Suppressor macrophage treated with lipopolysaccharide for 4 hours (primary cell): Measurements from ENCODE around the gene CDH5.

ENCODE experiments used
- DNase-seq: peaks from one replicate; pipeline ENCODE4 v3.0.0-alpha.2; 2020

Gene CDH5

GRCh38 chr16:66419527-66419926 is 53.0 kb downstream of the CDH5 start:
- no peak for DNase-seq

DNA sequence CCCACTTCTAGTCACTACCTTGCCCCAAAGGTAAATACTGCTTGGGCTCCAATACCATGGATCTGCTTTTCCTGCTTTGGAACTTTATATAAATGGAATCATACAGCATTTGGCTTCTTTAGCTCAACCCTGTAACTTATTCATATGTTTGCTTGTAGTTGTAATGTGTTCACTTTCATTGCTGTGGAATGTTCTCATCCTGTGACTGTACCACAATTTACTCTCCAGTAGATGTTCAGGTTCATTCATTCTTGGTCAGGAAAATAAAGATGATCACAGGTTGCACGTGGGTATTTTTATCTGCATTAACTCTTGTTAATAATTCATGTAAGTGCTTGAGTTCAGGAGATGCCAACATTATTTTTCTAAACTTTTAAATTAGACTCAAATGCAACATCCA is 53.9 kb downstream of the CDH5 start:
- no peak for DNase-seq

GRCh38 chr16:66421891-66422290 is 55.4 kb downstream of the CDH5 start:
- DNase-seq, result no peak

GRCh38 chr16:66422366-66422765 is 55.9 kb downstream of the CDH5 start:
- peak; percentile 16 for DNase-seq

DNA sequence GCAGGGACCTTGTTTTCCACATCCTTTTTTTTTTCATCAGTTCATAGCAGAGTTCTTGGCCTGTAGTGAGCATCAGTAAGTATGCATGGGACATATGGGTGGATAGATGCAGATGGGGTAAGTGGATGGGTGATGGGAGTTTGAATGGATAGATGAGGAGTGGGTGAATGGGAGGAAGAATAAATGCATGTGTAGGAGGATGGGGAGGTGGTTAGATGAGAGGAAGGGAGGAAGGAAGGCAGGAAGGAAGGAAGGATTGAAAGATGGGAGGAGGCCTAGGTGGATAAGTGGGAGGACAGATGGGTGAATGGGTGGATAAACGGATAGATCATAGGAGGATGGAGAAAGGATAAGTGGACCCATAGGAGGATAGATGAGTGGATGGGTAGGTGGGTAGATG is 56.7 kb downstream of the CDH5 start:
- DNase-seq, result no peak

DNA sequence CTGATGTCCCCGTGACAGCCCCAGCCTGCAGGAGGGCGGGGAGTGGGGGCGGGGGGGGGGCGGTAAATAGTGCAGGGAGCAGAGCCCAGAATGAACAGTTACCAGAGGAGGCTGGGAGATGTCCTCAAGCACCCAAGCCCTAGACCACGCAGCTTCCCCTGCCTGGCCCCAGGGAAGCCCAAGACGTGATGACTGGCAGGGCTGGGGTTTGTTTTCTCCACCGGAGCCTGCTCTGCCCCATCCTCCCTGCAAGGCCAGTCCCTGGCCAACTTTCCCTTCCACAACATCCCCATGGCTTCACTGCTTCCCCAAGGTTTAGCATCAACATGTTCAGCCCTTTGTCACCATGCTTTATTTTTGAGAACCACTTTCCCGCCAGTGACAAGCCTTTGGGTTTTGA is 59.2 kb downstream of the CDH5 start:
- DNase-seq, result no peak

- DNase-seq, result peak; percentile 16
Measured at GRCh38 chr16:66426112-66427035, 59.9 kb downstream of the CDH5 start.

- peak; percentile 32 for DNase-seq
Measured at GRCh38 chr16:66427036-66427860, 60.8 kb downstream of the CDH5 start, which contains the start of gene BEAN1. TSS of gene BEAN1 (plus strand) at chr16:66427295. CDS start at chr16:66437677, 10,382 bp downstream.

DNA sequence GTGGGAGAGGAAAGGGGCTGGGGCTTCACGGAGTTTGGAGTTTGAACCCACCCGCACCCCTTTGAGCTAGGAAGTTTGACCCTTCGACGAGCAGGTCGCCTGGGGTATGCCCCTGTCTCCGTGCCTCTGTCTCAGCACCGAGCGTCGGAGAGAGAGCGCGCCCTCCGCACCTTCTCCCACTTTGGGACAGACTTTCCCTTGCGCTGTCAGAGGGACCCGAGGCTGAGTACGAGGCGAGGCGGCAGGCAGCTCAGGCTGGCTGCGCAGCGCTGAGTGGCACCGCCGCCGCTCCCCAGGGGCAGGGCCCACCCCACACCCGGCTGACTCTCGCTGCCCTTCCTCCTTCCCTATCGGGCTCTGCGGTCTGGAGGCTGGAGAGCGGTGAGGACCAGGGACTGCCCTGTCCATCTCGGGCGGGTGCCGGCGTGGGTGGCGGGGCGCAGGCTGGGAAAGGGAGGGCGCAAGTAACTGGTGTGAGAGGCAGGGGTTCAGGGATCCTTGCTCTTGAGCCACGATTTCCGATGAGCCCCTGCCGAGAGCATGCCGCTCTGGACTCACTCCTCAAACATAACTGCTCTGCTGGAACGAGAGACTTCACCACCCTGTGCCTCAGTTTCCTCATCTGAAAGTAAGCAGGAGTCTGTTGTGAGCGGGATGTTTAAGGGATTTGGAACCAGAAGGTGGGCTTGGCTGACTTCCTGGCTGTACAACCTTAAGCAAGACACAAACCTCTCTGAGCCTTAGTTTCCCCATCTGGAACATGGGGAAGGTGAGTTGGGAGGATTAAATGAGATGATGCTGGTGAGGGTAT is 61.6 kb downstream of the CDH5 start:
- DNase-seq, result peak; percentile 43

DNA sequence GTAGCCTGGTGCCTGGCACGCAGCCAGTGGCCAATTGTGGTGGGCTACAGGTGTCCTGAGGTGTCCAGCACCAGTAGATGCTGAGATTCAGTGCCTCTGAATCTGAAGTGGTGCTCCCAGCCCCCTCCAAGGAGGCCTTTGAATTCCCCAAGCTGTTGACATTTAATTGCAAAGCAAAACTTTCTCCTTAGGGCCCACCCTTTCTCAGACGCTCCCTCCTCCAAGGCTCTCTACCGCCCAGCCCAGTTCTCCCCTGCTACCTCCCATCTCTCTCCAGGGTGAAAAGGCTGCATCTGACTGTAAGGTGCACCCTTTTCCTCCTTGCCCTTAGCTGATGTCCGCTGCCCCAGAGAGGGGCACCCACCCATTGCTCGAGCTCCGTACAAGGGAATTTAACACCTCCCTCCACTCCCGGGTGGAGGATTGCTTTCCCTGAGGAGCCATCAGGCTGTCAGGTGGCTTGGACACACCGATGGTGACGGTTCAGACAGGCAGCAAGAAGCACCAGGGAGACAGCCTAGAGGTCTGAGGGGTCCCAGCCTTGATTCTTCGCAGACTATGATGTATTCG is 62.3 kb downstream of the CDH5 start:
- no peak for DNase-seq

- DNase-seq, result no peak
Measured at GRCh38 chr16:66429290-66429962, 62.9 kb downstream of the CDH5 start.

DNA sequence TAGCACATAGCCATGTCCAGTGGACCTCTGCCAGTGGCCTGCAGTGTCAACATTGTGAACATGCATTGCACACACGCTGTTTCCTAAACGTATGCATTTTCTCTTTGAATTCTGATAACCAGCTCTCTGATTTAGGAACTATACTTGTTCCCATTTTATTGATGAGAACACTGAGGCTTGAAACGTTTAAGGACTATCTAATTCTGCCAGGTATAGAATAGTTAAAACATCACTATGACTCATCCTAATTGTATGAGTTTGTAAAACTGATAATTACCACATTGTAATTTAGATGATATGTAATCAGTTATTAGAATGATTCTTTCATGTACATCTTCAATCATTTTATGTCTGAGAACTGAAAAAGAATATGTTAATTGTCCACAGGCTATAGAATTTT is 63.7 kb downstream of the CDH5 start:
- DNase-seq, result no peak

DNA sequence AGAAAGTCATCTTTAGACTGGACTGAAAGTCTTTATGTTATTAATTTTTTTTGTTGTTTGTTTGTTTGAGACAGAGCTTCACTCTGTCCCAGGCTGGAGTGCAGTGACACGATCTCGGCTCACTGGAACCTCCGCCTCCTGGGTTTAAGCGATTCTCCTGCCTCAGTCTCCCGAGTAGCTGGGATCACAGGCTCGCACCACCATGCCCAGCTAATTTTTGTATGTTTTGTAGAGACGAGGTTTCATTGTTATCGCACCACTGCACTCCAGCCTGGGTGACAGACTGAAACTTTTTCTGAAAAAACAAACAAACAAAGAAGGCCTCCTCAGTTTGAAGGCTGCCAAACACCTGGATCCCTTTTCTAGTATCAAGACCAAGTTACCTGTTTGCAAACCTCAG is 65.3 kb downstream of the CDH5 start:
- no peak for DNase-seq

- no peak for DNase-seq
Measured at GRCh38 chr16:66432429-66432828, 65.9 kb downstream of the CDH5 start.

DNA sequence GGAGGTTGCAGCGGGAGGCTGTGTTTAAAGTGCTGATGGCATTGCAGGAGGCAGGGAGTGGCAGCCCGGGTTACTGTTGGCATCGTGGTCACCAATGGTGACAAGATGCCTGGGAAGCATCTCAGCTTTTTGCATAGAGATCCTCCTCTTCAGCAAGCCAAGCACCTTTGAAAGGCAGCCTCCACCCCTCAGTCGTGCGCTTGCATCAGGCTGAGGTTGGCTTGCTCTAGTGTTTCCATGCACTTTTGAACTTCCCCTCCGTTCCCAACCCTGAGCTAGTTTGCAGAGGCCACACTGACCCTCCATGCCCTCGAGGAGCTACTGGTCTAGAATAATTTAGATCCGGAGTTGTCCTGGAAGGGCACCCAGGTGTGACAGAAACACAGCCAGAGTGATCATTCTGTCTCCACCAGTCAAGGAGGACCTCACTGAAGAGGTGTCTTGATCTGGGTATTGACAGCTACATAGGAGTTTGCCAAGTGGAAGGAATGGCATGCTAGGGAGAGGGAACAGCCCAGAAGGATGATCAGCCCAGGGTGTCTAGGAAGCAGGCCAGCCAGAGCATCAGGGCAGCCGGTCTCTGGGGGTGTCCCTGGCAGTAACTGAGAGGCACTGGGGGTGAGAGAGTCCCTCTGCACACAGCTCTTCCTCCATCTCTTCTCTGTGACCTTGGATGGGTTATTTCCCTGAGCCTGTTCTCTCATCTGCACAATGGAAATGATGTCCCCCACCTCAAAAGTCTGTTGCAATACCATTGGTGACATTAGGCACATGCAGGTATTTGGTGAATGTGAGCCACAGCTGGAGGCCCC is 68.3 kb downstream of the CDH5 start:
- DNase-seq, result no peak

GRCh38 chr16:66435896-66436295 is 69.4 kb downstream of the CDH5 start:
- no peak for DNase-seq

GRCh38 chr16:66437391-66437945 is 71.0 kb downstream of the CDH5 start:
- DNase-seq, result no peak

- DNase-seq, result no peak
Measured at GRCh38 chr16:66438536-66438935, 72.0 kb downstream of the CDH5 start.

DNA sequence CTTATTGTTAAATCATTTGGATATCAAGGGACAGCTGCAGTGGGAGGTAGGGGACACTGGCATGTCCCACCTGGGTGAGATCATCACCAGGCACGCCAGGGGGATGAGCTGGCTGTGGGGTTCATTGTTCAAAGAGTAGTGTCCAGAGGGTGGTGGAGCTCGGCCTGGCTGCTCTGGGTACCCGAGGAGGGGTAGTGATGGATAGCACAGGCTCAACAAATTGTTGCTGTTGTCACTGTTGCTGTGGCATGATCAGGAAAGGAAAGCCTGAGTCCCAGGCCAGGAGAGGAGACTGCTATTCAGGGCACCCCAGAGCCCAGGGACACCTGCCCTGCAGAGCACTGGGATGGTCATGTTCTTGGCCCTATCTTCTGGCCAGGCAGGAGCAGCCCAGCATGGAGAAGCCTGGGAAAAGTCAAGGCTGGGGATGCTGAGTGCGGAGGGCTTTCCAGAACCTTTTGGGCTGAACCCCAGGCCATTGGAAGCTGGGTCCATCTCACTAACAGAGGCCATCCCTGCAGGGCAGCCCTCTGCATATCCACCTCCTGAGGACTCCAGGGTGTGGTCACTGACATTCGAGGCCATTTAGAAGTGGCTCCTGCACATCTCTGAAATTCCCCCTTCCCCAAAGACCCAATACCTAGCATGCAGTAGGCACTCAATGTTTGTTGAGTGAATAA is 72.7 kb downstream of the CDH5 start:
- no peak for DNase-seq

DNA sequence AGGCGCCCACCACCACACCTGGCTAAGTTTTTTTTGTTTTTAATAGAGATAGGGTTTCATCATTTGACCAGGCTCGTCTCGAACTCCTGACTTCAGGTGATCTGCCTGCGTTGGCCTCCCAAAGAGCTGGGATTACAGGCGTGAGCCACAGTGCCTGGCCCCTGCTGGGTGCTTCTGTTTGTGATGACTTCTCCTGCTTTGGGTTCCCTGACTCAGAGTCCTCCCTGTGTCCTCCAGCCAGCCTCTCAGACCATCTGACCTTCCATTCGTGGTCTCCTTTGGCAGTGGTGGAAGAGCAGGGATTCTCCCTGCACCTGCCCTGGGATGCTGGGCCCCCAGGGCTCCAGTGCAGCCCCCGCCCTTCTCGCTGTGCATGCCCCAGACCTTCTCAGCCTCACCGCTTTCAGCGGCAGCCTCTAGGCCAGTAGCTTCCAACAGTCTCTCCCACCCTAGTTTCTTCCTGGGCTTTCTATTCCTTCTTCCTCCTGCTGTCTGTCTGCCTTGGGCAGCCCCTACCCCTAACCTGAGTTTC is 73.8 kb downstream of the CDH5 start:
- DNase-seq, result no peak
